NT2/D1 (cell line): ENCODE data around the gene MGLL.

ENCODE experiments used
- DNase-seq: peaks from one replicate; pipeline ENCODE4 v3.0.0-alpha.2; 2011; ENCODE audit warnings: low read depth, low spot score
- H3K27me3 ChIP-seq: 2 replicates; pipeline ENCODE4 v1.6.0; 2011; ENCODE audit warnings: mild to moderate bottlenecking; ENCODE audit not compliant: insufficient read length, insufficient read depth
- H3K36me3 ChIP-seq: 2 replicates; pipeline ENCODE4 v1.6.1; 2011; ENCODE audit warnings: mild to moderate bottlenecking, low read length, mixed read lengths; ENCODE audit not compliant: insufficient read depth, insufficient read length
- H3K4me1 ChIP-seq: 2 replicates; pipeline ENCODE4 v1.5.1; 2011; ENCODE audit not compliant: insufficient read depth, insufficient read length
- H3K4me3 ChIP-seq: 2 replicates; pipeline ENCODE4 v1.5.1; 2011; ENCODE audit warnings: low read depth; ENCODE audit not compliant: insufficient read length
- H3K9ac ChIP-seq: 2 replicates; pipeline ENCODE4 v1.6.0; 2011; ENCODE audit warnings: low read depth; ENCODE audit not compliant: insufficient read length
- H3K9me3 ChIP-seq: 2 replicates; pipeline ENCODE4 v1.5.1; 2011; ENCODE audit warnings: mild to moderate bottlenecking, low read length; ENCODE audit not compliant: insufficient read depth
- SUZ12 ChIP-seq: IDR thresholded peaks from 2 replicates; pipeline ENCODE4 v1.6.1; 2011; ENCODE audit not compliant: insufficient read length, insufficient read depth; ENCODE audit errors: extremely low read depth
- YY1 ChIP-seq: IDR thresholded peaks from 2 replicates; pipeline ENCODE4 v1.6.1; 2011; ENCODE audit not compliant: insufficient read length, insufficient read depth
- ZNF274 ChIP-seq: IDR thresholded peaks from 2 replicates; pipeline ENCODE4 v1.6.1; 2011; ENCODE audit warnings: mild to moderate bottlenecking, low read depth, low read length

The MGLL gene

GRCh38 chr3:127768346-127769008 is 53.8 kb downstream of the MGLL start:
- no peak for TF ChIP-seq YY1
- no peak for TF ChIP-seq ZNF274
- TF ChIP-seq SUZ12, result no peak
- no peak for DNase-seq
- H3K4me3 ChIP-seq, result no peak overlapping the region
- no peak overlapping the region for H3K9ac ChIP-seq
- H3K9me3 ChIP-seq, result peaks cover 12% of the 10 kb centered on the region
- H3K27me3 ChIP-seq, result no peaks in the 10 kb centered on the region
- peaks cover 8% of the 10 kb centered on the region for H3K4me1 ChIP-seq
- no peaks in the 10 kb centered on the region for H3K36me3 ChIP-seq

- no peaks in the 10 kb centered on the region for H3K27me3 ChIP-seq
- no peaks in the 10 kb centered on the region for H3K36me3 ChIP-seq
- no peak for TF ChIP-seq ZNF274
- TF ChIP-seq SUZ12, result no peak
- TF ChIP-seq YY1, result no peak
- no peak overlapping the region for H3K4me3 ChIP-seq
- H3K9me3 ChIP-seq, result peaks cover 12% of the 10 kb centered on the region
- no peak for DNase-seq
- no peak overlapping the region for H3K9ac ChIP-seq
- H3K4me1 ChIP-seq, result peaks cover 8% of the 10 kb centered on the region
Measured at GRCh38 chr3:127767126-127767525, 55.2 kb downstream of the MGLL start.

- Histone ChIP-seq H3K9me3 (peaks cover 12% of the 10 kb centered on the region), H3K4me1 (peaks cover 12% of the 10 kb centered on the region), H3K4me3 (no peak overlapping the region), H3K9ac (no peak overlapping the region), H3K36me3 (no peaks in the 10 kb centered on the region), H3K27me3 (no peaks in the 10 kb centered on the region)
- TF ChIP-seq YY1 (no peak), SUZ12 (no peak), ZNF274 (no peak)
- DNase-seq, result no peak
Measured at GRCh38 chr3:127765735-127766134, 56.6 kb downstream of the MGLL start.

GRCh38 chr3:127764841-127765362 is 57.4 kb downstream of the MGLL start:
- Histone ChIP-seq H3K27me3 (no peaks in the 10 kb centered on the region), H3K36me3 (no peaks in the 10 kb centered on the region), H3K4me3 (no peak overlapping the region), H3K9me3 (peaks cover 12% of the 10 kb centered on the region), H3K9ac (no peak overlapping the region), H3K4me1 (peaks cover 10% of the 10 kb centered on the region)
- TF ChIP-seq ZNF274 (no peak), YY1 (no peak), SUZ12 (no peak)
- DNase-seq, result no peak

GRCh38 chr3:127764301-127764700 is 58.0 kb downstream of the MGLL start:
- TF ChIP-seq ZNF274 (no peak), SUZ12 (no peak), YY1 (no peak)
- Histone ChIP-seq H3K9ac (no peak overlapping the region), H3K4me3 (no peak overlapping the region), H3K36me3 (no peaks in the 10 kb centered on the region), H3K9me3 (peaks cover 12% of the 10 kb centered on the region), H3K4me1 (peaks cover 10% of the 10 kb centered on the region), H3K27me3 (no peaks in the 10 kb centered on the region)
- no peak for DNase-seq

- peaks cover 10% of the 10 kb centered on the region for H3K4me1 ChIP-seq
- DNase-seq, result no peak
- no peak overlapping the region for H3K9ac ChIP-seq
- H3K4me3 ChIP-seq, result no peak overlapping the region
- no peaks in the 10 kb centered on the region for H3K27me3 ChIP-seq
- peaks cover 12% of the 10 kb centered on the region for H3K9me3 ChIP-seq
- H3K36me3 ChIP-seq, result no peaks in the 10 kb centered on the region
- TF ChIP-seq SUZ12 (no peak), YY1 (no peak), ZNF274 (no peak)
Measured at GRCh38 chr3:127763816-127764215, 58.5 kb downstream of the MGLL start.

GRCh38 chr3:127763337-127763736 is 59.0 kb downstream of the MGLL start:
- Histone ChIP-seq H3K9me3 (peaks cover 11% of the 10 kb centered on the region), H3K27me3 (no peaks in the 10 kb centered on the region), H3K36me3 (no peaks in the 10 kb centered on the region), H3K9ac (no peak overlapping the region), H3K4me3 (no peak overlapping the region), H3K4me1 (peaks cover 10% of the 10 kb centered on the region)
- no peak for DNase-seq
- TF ChIP-seq YY1 (no peak), ZNF274 (no peak), SUZ12 (no peak)
